Loucy (cell line): ENCODE measurements around the gene COG3.
"Not testable (repeated sequence)": the region's sequence is repeated elsewhere in the genome, so short reads cannot be mapped to it uniquely, and the experiment has no call there.

ENCODE experiments used
- H2AFZ ChIP-seq: fragments of 200-600 bp; sonication (generic); 2 replicates; pipeline ENCODE4 v1.6.0; 2016; ENCODE audit warnings: antibody characterized with exemption, mild to moderate bottlenecking, low read length, moderate library complexity
- H3F3A ChIP-seq: fragments of 200-600 bp; 2 replicates; pipeline ENCODE4 v1.6.0; 2016; ENCODE audit warnings: antibody characterized with exemption, low read depth, mild to moderate bottlenecking
- H3K27me3 ChIP-seq: fragments of 200-600 bp; sonication (generic); 2 replicates; pipeline ENCODE4 v1.6.1; 2014; ENCODE audit warnings: low read length, mild to moderate bottlenecking; ENCODE audit not compliant: insufficient read depth, poor library complexity, severe bottlenecking
- H3K36me3 ChIP-seq: fragments of 200-600 bp; sonication (generic); 2 replicates; pipeline ENCODE4 v1.6.1; 2016; ENCODE audit warnings: low read length; ENCODE audit not compliant: insufficient read depth
- H3K4me1 ChIP-seq: fragments of 200-600 bp; sonication (generic); 2 replicates; pipeline ENCODE4 v1.5.1; 2014; ENCODE audit warnings: low read length, mild to moderate bottlenecking; ENCODE audit not compliant: insufficient read depth, poor library complexity, severe bottlenecking
- H3K4me2 ChIP-seq: fragments of 200-600 bp; sonication (generic); 2 replicates; pipeline ENCODE4 v1.6.0; 2014; ENCODE audit warnings: antibody characterized with exemption, low read length, low read depth, mild to moderate bottlenecking; ENCODE audit not compliant: poor library complexity, severe bottlenecking
- H3K4me3 ChIP-seq: fragments of 200-600 bp; sonication (generic); 2 replicates; pipeline ENCODE4 v1.5.1; 2014; ENCODE audit warnings: low read length, mild to moderate bottlenecking, mixed read lengths; ENCODE audit not compliant: poor library complexity, severe bottlenecking
- H3K79me2 ChIP-seq: fragments of 200-600 bp; sonication (generic); 2 replicates; pipeline ENCODE4 v1.6.1; 2014; ENCODE audit warnings: low read length; ENCODE audit not compliant: insufficient read depth
- H3K9ac ChIP-seq: fragments of 200-600 bp; sonication (generic); 2 replicates; pipeline ENCODE4 v1.6.0; 2014; ENCODE audit warnings: mild to moderate bottlenecking, low read depth, low read length, moderate library complexity; ENCODE audit not compliant: poor library complexity, severe bottlenecking
- H3K9me2 ChIP-seq: fragments of 200-600 bp; sonication (generic); replicated peaks from 2 replicates; pipeline ENCODE4 v1.6.1; 2016; ENCODE audit warnings: low read depth, low read length, mixed read lengths
- H3K9me3 ChIP-seq: fragments of 200-600 bp; sonication (generic); 2 replicates; pipeline ENCODE4 v1.6.1; 2014; ENCODE audit warnings: mild to moderate bottlenecking, antibody characterized with exemption, low read length, low read depth; ENCODE audit not compliant: insufficient read depth
- H4K20me1 ChIP-seq: fragments of 200-600 bp; sonication (generic); 2 replicates; pipeline ENCODE4 v1.6.0; 2014; ENCODE audit warnings: antibody characterized with exemption, low read length, mild to moderate bottlenecking; ENCODE audit not compliant: insufficient read depth, poor library complexity, severe bottlenecking
- EZH2phosphoT487 ChIP-seq: fragments of 200-600 bp; IDR thresholded peaks from 2 replicates; pipeline ENCODE4 v1.6.1; 2018; ENCODE audit warnings: antibody characterized with exemption, mild to moderate bottlenecking, moderate library complexity, borderline replicate concordance
- TF ChIP-seq, protein P1 (sequence below): fragments of 200-600 bp; sonication (generic); conservative IDR thresholded peaks from 2 replicates; pipeline ENCODE4 v1.5.1; 2014; ENCODE audit warnings: mild to moderate bottlenecking, antibody characterized with exemption, low read length

COG3 gene

DNA sequence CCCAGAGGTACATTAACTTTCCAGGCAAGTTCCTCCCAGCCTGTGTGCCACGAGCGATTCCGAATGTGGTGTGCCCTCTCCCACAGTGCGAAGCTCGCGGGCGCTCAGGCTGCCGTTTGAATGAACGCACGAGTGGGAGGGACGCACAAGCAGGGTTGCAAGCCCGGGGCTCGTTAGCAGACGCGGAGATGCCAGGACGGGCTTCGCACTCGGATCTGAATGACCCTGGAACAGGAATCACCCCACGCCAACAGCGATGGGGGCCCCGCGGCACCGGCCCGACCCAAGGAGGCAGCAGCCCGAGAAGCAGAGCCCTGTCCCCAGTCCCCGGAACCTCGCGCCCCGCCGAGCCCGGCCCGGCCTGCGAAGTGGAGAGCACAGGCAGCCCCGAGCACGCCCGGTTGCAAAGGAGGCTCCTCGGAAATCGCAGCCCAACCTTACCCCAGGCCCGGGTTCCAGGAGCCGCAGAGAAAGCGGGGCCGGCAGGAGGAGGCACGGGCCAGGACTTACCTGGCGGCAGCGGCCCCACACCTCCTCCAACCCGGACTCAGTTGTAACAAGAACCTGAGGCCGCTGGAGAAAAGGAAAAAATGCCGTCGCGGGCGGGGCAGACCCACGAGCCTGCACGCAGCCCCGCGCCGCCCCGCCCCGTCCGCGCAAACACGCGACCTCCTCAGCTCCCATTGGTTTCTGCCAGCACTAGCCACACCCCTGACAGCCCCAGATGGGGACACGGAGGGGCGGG lies 46.8 kb upstream of the COG3 start, which contains the start of gene SLC25A30:
TSS of gene SLC25A30 (minus strand) at position 584 of the 745 bp plus-strand sequence. CDS start 6,948 bp downstream, outside the sequence.
- H3K36me3 ChIP-seq = no peaks in the 10 kb centered on the region

DNA sequence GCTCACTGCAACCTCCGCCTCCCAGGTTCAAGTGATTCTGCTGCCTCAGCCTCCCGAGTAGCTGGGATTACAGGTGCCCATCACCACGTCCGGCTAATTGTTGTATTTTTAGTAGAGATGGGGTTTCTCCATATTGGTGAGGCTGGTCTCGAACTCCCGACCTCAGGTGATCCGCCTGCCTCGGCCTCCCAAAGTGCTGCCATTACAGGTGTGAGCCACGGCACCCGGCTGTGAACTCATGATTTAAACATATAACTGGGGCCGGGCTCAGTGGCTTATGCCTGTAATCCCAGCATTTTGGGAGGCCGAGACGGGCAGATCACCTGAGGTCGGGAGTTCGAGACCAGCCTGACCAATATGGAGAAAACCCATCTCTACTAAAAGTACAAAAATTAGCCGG lies 45.4 kb upstream of the COG3 start:
- H3K9me3 ChIP-seq, H3K4me2 ChIP-seq, H4K20me1 ChIP-seq, H2AFZ ChIP-seq, H3K4me3 ChIP-seq, H3K9ac ChIP-seq, H3K36me3 ChIP-seq, H3K9me2 ChIP-seq, H3F3A ChIP-seq, H3K27me3 ChIP-seq, H3K79me2 ChIP-seq: not testable (repeated sequence)
- H3K4me1 ChIP-seq = peaks cover 12% of the 10 kb centered on the region

More for the DNA sequence above, 46.8 kb upstream of the COG3 start, which contains the start of gene SLC25A30:
- Histone ChIP-seq H3F3A (peaks cover 5% of the 10 kb centered on the region; the same call in 1 of the 2 replicates), H3K4me2 (peak within 1 kb of the TSS; percentile 82), H3K9me3 (no peaks in the 10 kb centered on the region), H4K20me1 (no peaks in the 10 kb centered on the region), H3K9me2 (no peaks in the 10 kb centered on the region), H3K4me3 (peak within 1 kb of the TSS; percentile 83), H2AFZ (peak within 1 kb of the TSS; percentile 96), H3K79me2 (no peaks in the 10 kb centered on the region), H3K27me3 (no peaks in the 10 kb centered on the region), H3K9ac (peak within 1 kb of the TSS; percentile 64), H3K4me1 (peaks cover 12% of the 10 kb centered on the region)
- TF ChIP-seq, protein P1, sequence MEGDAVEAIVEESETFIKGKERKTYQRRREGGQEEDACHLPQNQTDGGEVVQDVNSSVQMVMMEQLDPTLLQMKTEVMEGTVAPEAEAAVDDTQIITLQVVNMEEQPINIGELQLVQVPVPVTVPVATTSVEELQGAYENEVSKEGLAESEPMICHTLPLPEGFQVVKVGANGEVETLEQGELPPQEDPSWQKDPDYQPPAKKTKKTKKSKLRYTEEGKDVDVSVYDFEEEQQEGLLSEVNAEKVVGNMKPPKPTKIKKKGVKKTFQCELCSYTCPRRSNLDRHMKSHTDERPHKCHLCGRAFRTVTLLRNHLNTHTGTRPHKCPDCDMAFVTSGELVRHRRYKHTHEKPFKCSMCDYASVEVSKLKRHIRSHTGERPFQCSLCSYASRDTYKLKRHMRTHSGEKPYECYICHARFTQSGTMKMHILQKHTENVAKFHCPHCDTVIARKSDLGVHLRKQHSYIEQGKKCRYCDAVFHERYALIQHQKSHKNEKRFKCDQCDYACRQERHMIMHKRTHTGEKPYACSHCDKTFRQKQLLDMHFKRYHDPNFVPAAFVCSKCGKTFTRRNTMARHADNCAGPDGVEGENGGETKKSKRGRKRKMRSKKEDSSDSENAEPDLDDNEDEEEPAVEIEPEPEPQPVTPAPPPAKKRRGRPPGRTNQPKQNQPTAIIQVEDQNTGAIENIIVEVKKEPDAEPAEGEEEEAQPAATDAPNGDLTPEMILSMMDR = no peak
- TF ChIP-seq EZH2phosphoT487 = no peak

DNA sequence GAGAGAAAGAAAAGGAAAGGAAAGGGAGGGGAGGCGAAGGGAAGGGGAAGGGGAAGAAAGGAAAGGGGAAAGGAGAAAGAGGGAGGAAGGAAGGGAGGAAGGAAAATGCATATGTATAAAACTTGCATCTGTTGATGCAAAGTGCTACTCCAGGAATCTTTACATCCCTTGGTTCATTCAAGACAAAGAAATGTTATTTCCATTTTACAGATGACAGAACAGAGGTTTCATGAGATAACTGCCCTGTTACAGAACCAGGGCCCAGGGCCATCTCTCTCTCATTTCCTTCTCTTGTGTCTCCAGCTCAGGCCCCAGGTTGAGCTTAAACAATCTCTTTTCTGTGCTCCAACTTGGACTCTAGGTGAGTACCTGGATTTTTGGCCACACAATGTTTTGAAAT lies 44.8 kb upstream of the COG3 start:
- H3K4me3 ChIP-seq = no peak overlapping the region
- no peaks in the 10 kb centered on the region for H3K9me3 ChIP-seq
- TF ChIP-seq, protein P1 = no peak
- TF ChIP-seq EZH2phosphoT487 = no peak
- H3K4me1 ChIP-seq = peaks cover 12% of the 10 kb centered on the region
- H2AFZ ChIP-seq = peak overlapping the region; percentile 40; the same call in 1 of the 2 replicates
- H4K20me1 ChIP-seq = no peaks in the 10 kb centered on the region
- no peak overlapping the region for H3K4me2 ChIP-seq
- no peaks in the 10 kb centered on the region for H3K27me3 ChIP-seq
- H3K9ac ChIP-seq = no peak overlapping the region
- H3K79me2 ChIP-seq = no peaks in the 10 kb centered on the region
- H3K36me3 ChIP-seq = no peaks in the 10 kb centered on the region
- peaks cover 7% of the 10 kb centered on the region; the same call in 1 of the 2 replicates for H3F3A ChIP-seq
- no peaks in the 10 kb centered on the region for H3K9me2 ChIP-seq
